HEK293T (cell line): ENCODE measurements around the gene PIGO.

Experiments
- CTCF ChIA-PET: fragments of 350-600 bp; formaldehyde crosslinking; extraction: SDS; loops from one replicate; lab custom pipeline; 2021; ENCODE audit warnings: antibody characterized with exemption, inconsistent platforms; lab: Yijun Ruan, JAX
- POLR2A ChIA-PET: fragments of 350-600 bp; formaldehyde crosslinking; extraction: SDS; loops from one replicate; lab custom pipeline; 2020; ENCODE audit warnings: antibody characterized with exemption, inconsistent platforms; lab: Yijun Ruan, JAX
- DNase-seq: peaks from one replicate; pipeline ENCODE4 v3.0.0; 2012; ENCODE audit warnings: mixed read lengths; ENCODE audit errors: extremely low spot score
- ARNT ChIP-seq: fragments of 450-650 bp; IDR thresholded peaks from 2 replicates; pipeline ENCODE4 v1.6.1; 2017; ENCODE audit warnings: mild to moderate bottlenecking
- BHLHE40 ChIP-seq: fragments of 450-650 bp; IDR thresholded peaks from 2 replicates; pipeline ENCODE4 v1.6.1; 2016; ENCODE audit warnings: mild to moderate bottlenecking, moderate library complexity, borderline replicate concordance
- CTBP1 ChIP-seq: fragments of 450-650 bp; IDR thresholded peaks from 2 replicates; pipeline ENCODE4 v1.6.1; 2016; ENCODE audit warnings: borderline replicate concordance
- ELF4 ChIP-seq: fragments of 450-650 bp; IDR thresholded peaks from 2 replicates; pipeline ENCODE4 v1.6.1; 2017; ENCODE audit warnings: antibody characterized with exemption
- FOXA1 ChIP-seq: fragments of 450-650 bp; IDR thresholded peaks from 2 replicates; pipeline ENCODE4 v1.6.1; 2016; ENCODE audit warnings: mild to moderate bottlenecking
- FOXK2 ChIP-seq: fragments of 450-650 bp; IDR thresholded peaks from 2 replicates; pipeline ENCODE4 v1.6.1; 2016; ENCODE audit warnings: mild to moderate bottlenecking
- FOXM1 ChIP-seq: fragments of 450-650 bp; IDR thresholded peaks from 2 replicates; pipeline ENCODE4 v1.6.1; 2017; ENCODE audit warnings: mild to moderate bottlenecking, borderline replicate concordance
- HDGF ChIP-seq: fragments of 450-650 bp; IDR thresholded peaks from 2 replicates; pipeline ENCODE4 v1.6.1; 2017; ENCODE audit warnings: antibody characterized with exemption, borderline replicate concordance
- L3MBTL2 ChIP-seq: fragments of 450-650 bp; conservative IDR thresholded peaks from 2 replicates; pipeline ENCODE4 v1.6.1; 2016; ENCODE audit warnings: mild to moderate bottlenecking
- LEF1 ChIP-seq: fragments of 450-650 bp; IDR thresholded peaks from 2 replicates; pipeline ENCODE4 v1.6.1; 2017; ENCODE audit warnings: mild to moderate bottlenecking, borderline replicate concordance
- NFRKB ChIP-seq: fragments of 450-650 bp; IDR thresholded peaks from 2 replicates; pipeline ENCODE4 v1.6.1; 2016; ENCODE audit warnings: mild to moderate bottlenecking, moderate library complexity
- PKNOX1 ChIP-seq: fragments of 450-650 bp; IDR thresholded peaks from 2 replicates; pipeline ENCODE4 v1.6.1; 2016
- SP1 ChIP-seq: fragments of 450-650 bp; IDR thresholded peaks from 2 replicates; pipeline ENCODE4 v1.6.1; 2017
- SUZ12 ChIP-seq: fragments of 450-650 bp; IDR thresholded peaks from 2 replicates; pipeline ENCODE4 v1.6.1; 2016; ENCODE audit warnings: mild to moderate bottlenecking
- TARDBP ChIP-seq: fragments of 450-650 bp; IDR thresholded peaks from 2 replicates; pipeline ENCODE4 v1.6.1; 2016
- ZNF384 ChIP-seq: fragments of 450-650 bp; IDR thresholded peaks from 2 replicates; pipeline ENCODE4 v1.6.1; 2016

Gene PIGO

GRCh38 chr9:35096035-35096849 lies at the start of gene PIGO:
TSS of gene PIGO (minus strand) at chr9:35096591. CDS start at chr9:35095565, 1,026 bp downstream.
- TF ChIP-seq NFRKB (peak; percentile 14; the same call in 1 of the 2 replicates), ZNF384 (no peak), ELF4 (peak; percentile 97), PKNOX1 (no peak), HDGF (no peak), BHLHE40 (no peak), L3MBTL2 (peak; percentile 61), FOXM1 (no peak), FOXK2 (no peak), LEF1 (0 out of 2 replicates have a peak, but pooled peaks have one; percentile 38), SP1 (no peak), TARDBP (no peak), FOXA1 (no peak), SUZ12 (no peak), CTBP1 (no peak), ARNT (no peak; the same call in 1 of the 2 replicates)
- POLR2A ChIA-PET: interaction anchor here (0.6 to 3.0 kb wide), 6 partner anchors 12 to 328 kb away, joined by 3 to 17 read pairs (median 4); partner anchors contain the start of gene FANCG
- peak; percentile 86 for DNase-seq
- CTCF ChIA-PET: interaction anchor here (0.9 kb wide), 3 partner anchors 14 to 17 kb away, joined by 3 read pairs; no protein-coding TSS in a partner anchor

- CTCF ChIA-PET: no interaction called here
- no peak for TF ChIP-seq SUZ12
- no peak for TF ChIP-seq ELF4
- no peak for TF ChIP-seq NFRKB
- no peak for DNase-seq
- POLR2A ChIA-PET: no interaction called here
These were observed 45.6 kb upstream of the PIGO start for GRCh38 chr9:35142037-35142436.

GRCh38 chr9:35140093-35140492 lies 43.7 kb upstream of the PIGO start:
- POLR2A ChIA-PET: no interaction called here
- no peak for TF ChIP-seq ARNT
- no peak for TF ChIP-seq ZNF384
- no peak for TF ChIP-seq SUZ12
- TF ChIP-seq FOXA1: no peak
- no peak for TF ChIP-seq PKNOX1
- TF ChIP-seq HDGF: no peak
- TF ChIP-seq FOXM1: no peak
- no peak for TF ChIP-seq CTBP1
- no peak for TF ChIP-seq BHLHE40
- TF ChIP-seq ELF4: no peak
- TF ChIP-seq FOXK2: no peak
- CTCF ChIA-PET: no interaction called here

GRCh38 chr9:35136866-35137265 lies 40.5 kb upstream of the PIGO start:
- ChIA-PET POLR2A (no interaction called here), CTCF (no interaction called here)
- TF ChIP-seq L3MBTL2 (no peak), TARDBP (no peak), SUZ12 (no peak), ZNF384 (no peak), SP1 (no peak), PKNOX1 (no peak), ELF4 (no peak), FOXM1 (no peak), FOXA1 (no peak), HDGF (no peak), LEF1 (no peak), ARNT (no peak), FOXK2 (no peak), NFRKB (no peak), CTBP1 (no peak), BHLHE40 (no peak)
- no peak for DNase-seq

More at GRCh38 chr9:35140093-35140492, 43.7 kb upstream of the PIGO start:
- no peak for DNase-seq

- TF ChIP-seq FOXM1: no peak
- no peak for TF ChIP-seq ELF4
- no peak for TF ChIP-seq LEF1
- no peak for TF ChIP-seq CTBP1
- TF ChIP-seq FOXA1: no peak
- no peak for TF ChIP-seq BHLHE40
- TF ChIP-seq ZNF384: no peak
- TF ChIP-seq ARNT: no peak
- TF ChIP-seq HDGF: no peak
- no peak for TF ChIP-seq SP1
- no peak for TF ChIP-seq FOXK2
- TF ChIP-seq TARDBP: no peak
- no peak for TF ChIP-seq NFRKB
- no peak for TF ChIP-seq SUZ12
- ChIA-PET CTCF (interaction anchor here (0.6 kb wide), 1 partner anchor 126 kb away, joined by 6 read pairs; no protein-coding TSS in a partner anchor), POLR2A (no interaction called here)
- no peak for DNase-seq
These were observed 39.6 kb upstream of the PIGO start for GRCh38 chr9:35135988-35136387.
